ENCODE data around the gene MARVELD3. TPM values are rescaled to one million over a fixed set of nuclear protein-coding genes. Genes with fewer than 3 reads are reported as not detected.
"Not testable (repeated sequence)": the region's sequence is repeated elsewhere in the genome, so short reads cannot be mapped to it uniquely, and the experiment has no call there.

Gene MARVELD3
- total RNA-seq, 1 donor from 2014 or later, result 32.3 TPM

GRCh38 chr16:71590584-71590983 is 35.4 kb upstream of the MARVELD3 start:
- no peaks in the 10 kb centered on the region for H3K36me3 Mint-ChIP-seq (ENCODE audit: insufficient read depth)
- peaks cover 6% of the 10 kb centered on the region for H3K9me3 Mint-ChIP-seq (ENCODE audit: low read depth)
- H3K4me3 Mint-ChIP-seq (ENCODE audit: low read depth), result no peak overlapping the region
- no peak overlapping the region for H3K27ac Mint-ChIP-seq
- no peak for DNase-seq (ENCODE audit: low spot score, unreplicated experiment)
- no peak for TF ChIP-seq CTCF (IDR thresholded peaks at IDR 0.05; ENCODE audit: unreplicated experiment)
- peaks cover 14% of the 10 kb centered on the region for H3K4me1 Mint-ChIP-seq (ENCODE audit: low read depth)
- H3K27me3 Mint-ChIP-seq, result peaks cover 4% of the 10 kb centered on the region

GRCh38 chr16:71591917-71592316 is 34.1 kb upstream of the MARVELD3 start:
- no peaks in the 10 kb centered on the region for H3K36me3 Mint-ChIP-seq (ENCODE audit: insufficient read depth)
- peaks cover under 1% of the 10 kb centered on the region for H3K27me3 Mint-ChIP-seq
- no peak overlapping the region for H3K4me3 Mint-ChIP-seq (ENCODE audit: low read depth)
- peaks cover 6% of the 10 kb centered on the region for H3K9me3 Mint-ChIP-seq (ENCODE audit: low read depth)
- TF ChIP-seq CTCF (IDR thresholded peaks at IDR 0.05; ENCODE audit: unreplicated experiment), result no peak
- no peak for DNase-seq (ENCODE audit: low spot score, unreplicated experiment)
- no peak overlapping the region for H3K27ac Mint-ChIP-seq
- H3K4me1 Mint-ChIP-seq (ENCODE audit: low read depth), result peaks cover 14% of the 10 kb centered on the region

GRCh38 chr16:71593048-71593999 is 32.7 kb upstream of the MARVELD3 start:
- H3K36me3 Mint-ChIP-seq (ENCODE audit: insufficient read depth), result no peaks in the 10 kb centered on the region
- peaks cover 15% of the 10 kb centered on the region for H3K4me1 Mint-ChIP-seq (ENCODE audit: low read depth)
- no peak for TF ChIP-seq CTCF (IDR thresholded peaks at IDR 0.05; ENCODE audit: unreplicated experiment)
- no peak for DNase-seq (ENCODE audit: low spot score, unreplicated experiment)
- H3K27me3 Mint-ChIP-seq, result no peaks in the 10 kb centered on the region
- peak overlapping the region; percentile 81 for H3K27ac Mint-ChIP-seq
- peaks cover 5% of the 10 kb centered on the region for H3K9me3 Mint-ChIP-seq (ENCODE audit: low read depth)
- H3K4me3 Mint-ChIP-seq (ENCODE audit: low read depth), result no peak overlapping the region

GRCh38 chr16:71594000-71594646 is 31.9 kb upstream of the MARVELD3 start:
- no peak for TF ChIP-seq CTCF (IDR thresholded peaks at IDR 0.05; ENCODE audit: unreplicated experiment)

GRCh38 chr16:71595340-71595826 is 30.6 kb upstream of the MARVELD3 start:
- peaks cover 15% of the 10 kb centered on the region for H3K4me1 Mint-ChIP-seq (ENCODE audit: low read depth)
- H3K27me3 Mint-ChIP-seq; H3K27ac Mint-ChIP-seq; H3K36me3 Mint-ChIP-seq (ENCODE audit: insufficient read depth); H3K4me3 Mint-ChIP-seq (ENCODE audit: low read depth); H3K9me3 Mint-ChIP-seq (ENCODE audit: low read depth); DNase-seq (ENCODE audit: low spot score, unreplicated experiment): not testable (repeated sequence)

More at GRCh38 chr16:71594000-71594646, 31.9 kb upstream of the MARVELD3 start:
- Mint-ChIP-seq H3K9me3 (ENCODE audit: low read depth) (peaks cover 8% of the 10 kb centered on the region), H3K27ac (peak overlapping the region; percentile 81), H3K4me1 (ENCODE audit: low read depth) (peaks cover 15% of the 10 kb centered on the region), H3K4me3 (ENCODE audit: low read depth) (no peak overlapping the region), H3K36me3 (ENCODE audit: insufficient read depth) (no peaks in the 10 kb centered on the region), H3K27me3 (no peaks in the 10 kb centered on the region)
- no peak for DNase-seq (ENCODE audit: low spot score, unreplicated experiment)

GRCh38 chr16:71598426-71598825 is 27.6 kb upstream of the MARVELD3 start:
- H3K27me3 Mint-ChIP-seq; H3K9me3 Mint-ChIP-seq (ENCODE audit: low read depth); H3K36me3 Mint-ChIP-seq (ENCODE audit: insufficient read depth); DNase-seq (ENCODE audit: low spot score, unreplicated experiment); H3K4me3 Mint-ChIP-seq (ENCODE audit: low read depth); H3K27ac Mint-ChIP-seq: not testable (repeated sequence)
- peaks cover 11% of the 10 kb centered on the region for H3K4me1 Mint-ChIP-seq (ENCODE audit: low read depth)

Measured in progenitor cell of endocrine pancreas (in vitro differentiated cells).